NB4 (cell line): Measurements from ENCODE around the gene MOB2.

ENCODE experiments used
- MAX ChIP-seq: IDR thresholded peaks from 2 replicates; pipeline ENCODE4 v1.6.1; 2011; ENCODE audit warnings: low read depth, low read length
- MYC ChIP-seq: IDR thresholded peaks from 2 replicates; pipeline ENCODE4 v1.6.1; 2011; ENCODE audit warnings: low read depth, low read length
- POLR2A ChIP-seq: IDR thresholded peaks from 2 replicates; pipeline ENCODE4 v1.6.1; 2011; ENCODE audit warnings: mild to moderate bottlenecking; ENCODE audit not compliant: insufficient read length; ENCODE audit errors: extremely low read depth
- TF ChIP-seq, protein P1 (sequence below): IDR thresholded peaks from one replicate; pipeline ENCODE4 v1.5.1; 2012; ENCODE audit warnings: low read depth, low read length

GRCh38 chr11:1480555-1481482 is 5.8 kb downstream of the MOB2 start:
- TF ChIP-seq, protein P1, sequence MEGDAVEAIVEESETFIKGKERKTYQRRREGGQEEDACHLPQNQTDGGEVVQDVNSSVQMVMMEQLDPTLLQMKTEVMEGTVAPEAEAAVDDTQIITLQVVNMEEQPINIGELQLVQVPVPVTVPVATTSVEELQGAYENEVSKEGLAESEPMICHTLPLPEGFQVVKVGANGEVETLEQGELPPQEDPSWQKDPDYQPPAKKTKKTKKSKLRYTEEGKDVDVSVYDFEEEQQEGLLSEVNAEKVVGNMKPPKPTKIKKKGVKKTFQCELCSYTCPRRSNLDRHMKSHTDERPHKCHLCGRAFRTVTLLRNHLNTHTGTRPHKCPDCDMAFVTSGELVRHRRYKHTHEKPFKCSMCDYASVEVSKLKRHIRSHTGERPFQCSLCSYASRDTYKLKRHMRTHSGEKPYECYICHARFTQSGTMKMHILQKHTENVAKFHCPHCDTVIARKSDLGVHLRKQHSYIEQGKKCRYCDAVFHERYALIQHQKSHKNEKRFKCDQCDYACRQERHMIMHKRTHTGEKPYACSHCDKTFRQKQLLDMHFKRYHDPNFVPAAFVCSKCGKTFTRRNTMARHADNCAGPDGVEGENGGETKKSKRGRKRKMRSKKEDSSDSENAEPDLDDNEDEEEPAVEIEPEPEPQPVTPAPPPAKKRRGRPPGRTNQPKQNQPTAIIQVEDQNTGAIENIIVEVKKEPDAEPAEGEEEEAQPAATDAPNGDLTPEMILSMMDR: no peak
- TF ChIP-seq POLR2A (no peak), MAX (no peak), MYC (no peak)
